ENCODE results near the gene MYL3.

The MYL3 gene

DNA sequence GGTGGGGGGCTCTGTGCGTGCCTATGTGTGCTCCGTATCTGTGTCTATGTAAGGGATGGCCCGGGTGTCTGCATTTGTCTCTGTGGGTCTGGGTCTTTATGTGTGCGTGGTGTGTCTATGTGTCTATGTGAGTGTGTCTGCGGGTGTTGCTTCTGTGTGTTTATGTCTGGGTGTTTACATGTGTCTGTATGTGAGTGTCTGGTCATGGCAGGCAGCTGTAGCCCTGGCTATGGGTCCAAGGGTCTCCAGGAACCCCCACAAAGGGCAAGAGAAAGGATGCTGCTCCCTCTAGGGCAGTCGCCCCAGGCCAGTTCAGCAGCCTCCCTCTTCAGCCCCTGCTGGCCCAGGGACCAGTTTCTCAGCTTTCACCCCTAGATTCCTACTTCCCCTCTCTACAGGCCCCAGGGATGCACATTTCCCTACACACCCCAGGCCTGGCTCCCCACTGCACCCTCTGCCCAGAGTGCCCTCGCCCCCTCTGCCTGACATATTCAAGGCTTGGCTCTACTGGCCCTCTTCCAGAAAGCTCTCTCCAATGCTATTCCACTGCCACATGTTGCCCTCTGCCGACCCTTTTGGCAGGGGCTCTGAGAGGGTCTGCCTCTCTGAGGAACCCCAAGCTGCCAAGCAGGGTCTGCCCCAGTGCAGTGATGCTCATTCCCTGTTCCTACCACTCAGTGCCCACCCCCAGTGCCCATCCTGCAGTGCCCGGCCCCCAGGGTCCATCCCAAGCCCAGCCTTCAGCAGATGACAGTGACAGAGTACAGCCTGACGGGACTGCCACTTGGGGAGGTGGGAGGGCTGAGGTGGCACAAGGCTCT is 1.0 kb upstream of the MYL3 start:
- no peak for DNase-seq

DNA sequence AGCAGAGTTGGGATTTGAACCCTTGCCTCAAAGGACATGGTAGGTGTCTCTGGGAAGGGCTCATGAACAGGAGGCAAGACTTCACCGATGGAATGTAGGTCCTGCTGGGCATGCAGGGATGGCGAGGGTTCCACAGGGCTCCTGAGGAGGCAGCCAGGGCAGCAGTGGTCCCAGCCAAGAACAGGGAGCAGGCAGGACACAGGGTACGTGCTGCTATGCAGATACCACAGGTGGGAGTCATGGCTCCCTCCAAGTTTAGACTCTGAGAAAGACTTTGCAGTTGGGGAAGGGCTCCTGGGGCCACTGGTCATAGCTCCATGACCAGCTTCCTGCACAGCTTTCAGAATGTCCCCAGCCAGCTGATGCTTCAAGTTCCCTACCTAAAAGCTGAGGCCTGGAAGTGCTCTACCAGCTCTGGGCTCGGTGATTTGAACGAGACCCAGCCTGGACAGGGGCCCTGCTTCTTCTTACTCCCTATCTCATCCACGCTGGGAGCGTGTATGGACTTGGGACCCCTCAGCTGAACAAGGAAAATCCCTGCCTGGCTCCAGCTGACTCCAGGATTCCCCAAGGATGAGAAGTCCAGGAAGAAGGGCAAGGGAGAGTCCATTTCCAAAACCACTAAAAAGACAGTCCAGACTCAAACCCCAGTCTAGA is 747 bp downstream of the MYL3 start:
- DNase-seq, result no peak

DNA sequence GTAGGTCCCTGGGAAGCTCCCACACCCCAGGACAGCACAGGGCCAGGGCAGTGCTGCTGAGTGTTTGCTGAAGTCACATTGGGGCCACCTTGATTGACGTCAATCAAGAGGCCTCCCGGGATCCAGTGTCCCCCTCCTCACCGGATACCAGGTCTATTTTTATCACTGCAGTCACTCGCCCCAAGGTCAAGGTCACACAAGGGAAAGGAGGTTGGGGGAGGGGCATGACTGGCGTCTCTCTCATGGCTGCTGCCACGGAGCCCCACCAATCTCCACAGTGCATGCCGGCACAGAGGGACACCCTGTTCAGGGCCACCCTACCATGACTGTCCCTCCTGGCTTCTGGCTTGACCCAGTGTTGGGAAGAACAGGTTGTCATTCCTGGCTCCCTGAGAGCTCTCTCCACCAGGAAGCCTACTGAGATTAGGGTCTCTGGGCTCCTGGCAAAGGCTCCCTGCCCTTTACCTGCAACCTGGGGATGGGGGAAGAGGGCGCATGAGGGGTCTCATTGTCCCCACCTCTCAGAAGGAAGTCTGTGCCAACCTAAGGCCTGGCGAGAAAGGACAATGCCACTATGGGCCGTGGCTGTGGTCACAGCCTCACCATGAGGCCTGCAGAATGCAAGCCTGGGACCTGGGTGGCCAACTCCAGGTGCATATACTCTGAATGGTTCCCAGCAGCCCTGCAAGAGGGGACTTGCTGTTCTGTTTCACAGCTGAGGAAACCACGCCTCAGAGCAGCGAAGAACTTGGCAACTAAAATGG is 1.5 kb downstream of the MYL3 start:
- no peak for DNase-seq

DNA sequence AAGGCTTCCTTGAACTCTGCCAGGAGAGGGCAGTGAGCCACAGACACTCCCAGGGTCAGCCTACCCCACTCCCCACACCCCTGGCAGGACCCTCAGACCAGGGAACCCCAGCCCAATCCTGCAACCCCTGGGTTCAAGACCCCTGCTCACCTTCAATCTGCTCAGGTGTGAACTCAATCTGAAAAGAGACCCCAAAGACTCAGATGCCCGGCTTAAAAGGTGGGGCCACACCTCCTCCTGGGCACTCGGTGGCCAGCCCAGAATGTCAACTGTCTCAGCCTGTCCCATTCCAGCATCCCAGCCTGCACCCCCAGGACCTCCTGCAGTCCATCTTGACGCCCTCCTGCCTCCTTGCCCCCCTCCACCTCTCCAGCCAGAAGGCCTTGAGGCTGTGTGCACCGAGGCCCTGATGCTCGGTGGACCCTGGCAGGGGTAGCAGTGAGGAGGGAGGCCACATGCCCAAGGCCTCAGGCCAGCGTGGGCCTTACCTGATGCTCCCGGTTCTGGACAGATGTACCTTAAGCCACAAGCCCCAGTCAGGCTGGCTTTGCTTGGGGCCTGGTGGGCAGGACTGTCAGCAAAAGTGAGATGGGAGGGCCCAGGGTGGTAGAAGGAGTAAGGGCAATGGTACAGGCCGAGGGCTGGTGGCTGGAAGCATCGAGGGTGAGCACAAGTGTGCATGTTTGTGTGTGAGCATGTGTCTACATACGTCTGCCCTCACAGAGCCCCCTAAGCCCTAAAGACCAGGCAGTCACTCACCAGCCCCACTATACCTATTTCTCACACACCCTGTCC is 2.2 kb downstream of the MYL3 start:
- no peak for DNase-seq

DNA sequence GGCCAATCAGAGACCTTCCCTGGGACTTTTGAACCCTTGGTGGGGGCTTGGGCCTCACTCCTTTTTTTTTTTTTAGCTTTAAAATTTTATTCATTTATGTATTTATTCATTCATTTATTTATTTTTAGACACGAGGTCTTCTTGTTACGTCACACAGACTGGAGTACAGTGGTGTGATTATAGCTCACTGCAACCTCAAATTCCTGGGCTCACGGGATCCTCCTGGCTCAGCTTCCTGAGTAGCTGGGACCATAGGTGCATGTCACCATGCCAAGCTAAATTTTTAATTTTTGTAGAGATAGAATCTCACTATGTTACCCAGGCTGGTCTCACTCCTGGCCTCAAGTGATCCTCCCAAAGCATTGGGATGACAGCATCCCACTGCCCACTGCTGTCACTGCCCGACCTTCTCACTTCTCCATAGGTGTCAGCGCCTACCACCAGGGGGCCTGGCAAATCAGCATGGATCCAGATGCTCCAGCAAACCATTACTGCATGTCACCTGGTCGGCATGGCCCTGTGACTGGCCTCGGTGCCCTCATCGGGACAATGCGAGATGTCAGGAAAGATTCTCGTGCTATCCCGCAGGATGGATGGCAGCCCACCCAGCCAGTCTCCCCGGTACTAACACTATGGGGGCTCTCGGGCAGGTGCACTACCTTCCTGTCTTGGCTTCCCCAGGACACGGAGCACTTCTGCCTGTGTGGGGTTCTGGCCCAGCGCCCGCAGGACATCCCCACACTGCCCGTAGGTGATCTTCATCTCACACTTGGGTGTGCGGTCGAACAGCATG is 3.0 kb downstream of the MYL3 start:
- DNase-seq, result no peak

DNA sequence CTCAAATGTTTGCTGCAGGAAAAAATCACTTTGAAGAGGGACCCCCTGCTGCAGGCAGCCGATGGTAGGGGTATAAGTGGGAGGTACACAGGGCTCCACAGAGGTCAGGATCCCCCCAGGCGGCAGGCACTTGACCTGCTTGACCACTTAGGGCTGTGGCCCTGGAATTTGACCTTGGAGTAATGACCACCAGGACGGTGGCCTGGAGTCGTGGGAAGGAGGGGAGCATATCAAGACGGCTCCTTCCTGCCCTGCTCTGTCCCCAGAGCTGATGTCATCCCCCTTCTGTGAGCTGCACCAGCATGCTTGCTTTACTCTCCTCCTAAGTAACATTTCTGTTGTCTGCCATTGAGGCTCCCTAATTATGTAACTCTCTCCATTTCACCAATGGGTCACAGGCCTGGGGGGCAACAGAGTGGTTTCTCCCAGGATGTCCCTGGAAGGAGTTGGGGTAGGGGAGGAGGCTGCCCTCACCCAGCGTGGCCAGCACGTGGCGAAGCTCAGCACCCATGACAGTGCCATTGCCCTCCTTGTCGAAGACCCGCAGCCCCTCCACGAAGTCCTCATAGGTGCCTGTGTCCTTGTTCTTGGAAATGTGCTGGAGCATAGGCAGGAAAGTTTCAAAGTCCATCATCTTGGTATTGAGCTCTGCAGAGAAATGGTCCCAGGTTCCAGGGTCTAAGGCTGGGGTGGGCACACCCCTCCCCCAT is 4.1 kb downstream of the MYL3 start:
- DNase-seq, result no peak

DNA sequence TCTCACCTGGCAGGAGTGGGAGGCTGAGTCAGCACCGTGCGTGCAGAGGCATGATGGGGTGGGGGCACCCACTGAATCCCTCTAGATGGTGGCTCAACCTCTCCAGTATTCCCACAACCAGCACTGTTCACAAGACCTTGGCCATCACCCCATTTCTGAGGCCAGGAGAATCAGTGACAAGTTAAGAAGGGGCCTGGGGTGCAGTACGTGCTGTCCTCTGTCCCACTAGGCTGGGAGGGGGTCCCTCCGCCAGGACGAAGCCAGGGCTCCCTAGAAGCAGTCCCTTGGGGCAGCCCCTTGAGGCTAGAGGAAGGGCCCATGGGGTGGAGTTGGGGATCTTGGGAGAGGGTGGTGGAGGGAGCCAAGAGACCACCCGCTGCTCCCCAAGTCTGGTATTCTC is 4.8 kb downstream of the MYL3 start:
- DNase-seq, result no peak

DNA sequence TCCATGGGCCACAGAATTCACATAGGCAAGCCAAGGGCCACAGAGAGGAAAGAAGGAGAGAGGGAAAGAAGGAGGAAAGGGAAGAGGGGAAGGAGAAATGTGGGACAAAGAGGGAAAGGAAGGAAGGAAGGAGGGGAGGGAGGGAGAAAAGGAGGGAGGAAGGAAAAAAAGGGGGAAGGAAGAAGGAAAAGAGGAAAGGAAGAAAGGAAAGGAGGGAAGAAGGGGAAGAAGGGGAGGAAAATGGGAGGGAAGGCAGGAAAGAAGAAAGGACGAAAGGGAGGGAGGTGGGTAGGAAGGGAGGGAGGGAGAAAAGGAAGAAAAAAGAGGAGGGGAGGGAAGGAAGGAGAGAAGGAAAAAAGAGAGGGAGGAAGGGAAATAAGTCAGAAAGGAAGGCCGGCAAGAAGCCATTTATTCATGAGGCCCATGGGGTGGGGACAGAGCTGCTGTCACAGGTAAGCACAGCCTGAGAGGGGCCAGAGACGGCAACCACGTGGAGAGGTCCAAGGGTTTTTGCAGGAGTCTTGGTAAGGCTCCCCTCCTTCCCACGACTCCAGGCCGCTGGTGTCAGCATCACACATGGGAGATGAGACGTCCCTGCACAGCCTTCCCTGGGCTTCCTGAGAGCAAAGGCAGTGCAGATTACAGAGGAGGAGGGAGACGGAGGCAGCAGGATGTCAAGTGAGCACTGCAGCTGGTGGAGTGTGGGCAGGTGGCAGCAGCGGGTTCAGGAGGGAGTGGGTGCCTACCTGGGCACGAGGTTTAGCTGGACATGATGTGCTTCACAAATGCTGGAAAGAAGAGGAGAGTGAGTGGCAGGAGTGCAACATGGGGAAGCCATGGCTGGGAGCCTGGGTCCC is 5.5 kb downstream of the MYL3 start:
- no peak for DNase-seq

DNA sequence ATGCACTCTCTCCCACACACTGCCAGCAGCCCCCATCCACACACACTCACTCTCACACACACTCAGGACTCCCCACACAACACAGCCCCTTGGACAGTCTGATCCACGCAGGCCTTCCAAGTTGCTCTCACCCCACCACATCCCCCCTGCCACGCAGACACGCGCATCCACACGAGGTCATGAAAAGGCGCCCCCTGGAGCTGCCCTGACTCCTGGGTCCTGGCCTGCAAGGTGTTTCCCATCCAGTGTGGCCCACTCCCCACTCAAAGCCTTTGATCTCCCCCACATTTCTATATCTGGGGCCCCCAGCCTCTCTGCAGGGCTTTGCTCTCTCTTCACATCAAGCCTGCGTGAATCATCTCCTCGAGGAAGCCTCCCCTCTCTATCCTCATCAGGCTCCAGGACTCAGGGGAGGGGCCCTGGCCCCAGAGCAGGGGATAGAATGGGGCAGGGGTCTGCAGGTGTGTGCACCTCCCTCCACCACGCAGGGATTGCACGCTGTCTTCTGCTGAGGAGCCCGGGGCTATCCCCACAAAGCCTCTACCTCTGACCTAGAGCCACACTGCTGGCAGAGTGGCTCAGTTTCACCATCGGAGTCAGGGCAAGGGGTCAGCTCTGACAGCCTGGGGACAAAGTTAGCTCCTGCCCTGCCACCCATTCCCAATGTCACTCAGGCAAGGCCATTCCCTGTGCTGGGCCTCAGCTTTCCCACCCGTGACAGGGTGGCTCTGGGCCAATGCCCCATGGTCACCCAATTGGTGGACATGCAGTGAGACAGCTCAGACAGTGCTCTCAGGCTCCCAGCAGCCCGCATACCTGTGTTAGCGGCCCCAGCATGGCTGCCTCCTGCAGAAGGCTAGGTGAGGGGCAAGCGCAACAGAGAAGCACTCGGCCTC is 6.4 kb downstream of the MYL3 start:
- no peak for DNase-seq

DNA sequence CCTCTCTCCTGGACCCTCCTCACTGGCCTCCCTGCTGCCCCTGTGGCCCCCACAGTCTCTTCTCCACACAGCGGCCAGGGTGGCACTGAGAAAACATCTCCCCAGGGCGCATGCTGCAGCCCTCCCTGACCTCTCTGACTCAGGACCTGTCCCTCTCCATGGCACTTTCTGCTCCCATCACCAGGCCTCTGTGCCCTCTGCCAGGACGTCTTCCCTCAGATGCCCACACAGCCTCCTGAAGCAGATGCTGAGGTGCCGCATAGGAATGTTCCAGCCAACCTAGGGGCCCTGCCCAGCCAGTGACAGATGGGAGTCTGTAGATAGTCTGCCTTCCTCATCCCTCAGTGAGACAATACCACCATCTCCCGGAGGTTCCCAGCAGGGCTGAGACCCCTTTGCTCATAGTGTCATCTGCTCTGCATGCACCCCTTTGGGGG is 8.7 kb downstream of the MYL3 start:
- DNase-seq, result no peak

DNA sequence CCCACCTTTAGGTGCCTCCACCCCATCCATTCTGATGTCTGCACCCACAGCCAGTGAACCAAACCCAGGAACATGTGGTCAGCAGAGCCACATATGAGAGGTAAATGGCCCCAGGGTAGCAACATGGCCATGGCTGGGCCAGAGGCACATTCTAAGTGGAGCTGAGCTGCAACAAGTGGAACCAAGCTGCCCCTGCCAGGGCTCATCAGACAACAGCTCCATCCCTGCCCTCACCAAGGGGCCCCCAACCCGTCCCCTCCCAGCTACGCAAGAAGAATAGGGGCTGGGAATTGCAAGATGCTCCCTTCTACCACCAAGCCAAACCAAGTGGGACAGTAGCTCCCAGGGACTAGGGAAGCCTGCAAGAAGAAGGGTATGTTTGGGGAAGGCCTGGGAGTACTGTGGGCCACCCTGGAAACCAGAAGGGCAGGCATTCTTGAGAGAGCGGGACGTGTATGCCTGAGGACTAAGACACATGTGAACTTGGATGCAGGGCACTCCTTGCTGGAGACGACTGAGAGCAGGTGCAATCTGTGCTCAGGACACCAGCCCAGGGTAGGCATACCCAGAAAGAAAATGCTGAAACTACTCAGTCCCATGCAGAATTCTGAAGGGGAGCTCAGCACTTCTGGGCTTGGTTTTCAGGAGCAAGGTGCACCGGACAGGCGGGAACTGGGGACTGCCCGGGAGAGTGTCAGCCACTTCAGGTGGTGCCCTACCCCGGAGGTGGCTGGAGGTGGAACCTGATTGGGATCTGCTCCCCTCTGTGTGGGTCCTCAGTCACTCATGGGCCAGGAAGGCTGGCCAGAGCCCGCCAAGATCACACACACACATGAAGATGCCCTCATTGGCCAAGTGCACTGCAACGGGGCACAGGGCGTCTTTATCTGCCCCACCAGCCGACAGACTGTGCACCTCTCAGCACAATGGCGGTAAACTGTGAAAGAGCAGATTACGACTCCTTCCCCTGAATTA is 9.5 kb downstream of the MYL3 start:
- DNase-seq, result no peak

DNA sequence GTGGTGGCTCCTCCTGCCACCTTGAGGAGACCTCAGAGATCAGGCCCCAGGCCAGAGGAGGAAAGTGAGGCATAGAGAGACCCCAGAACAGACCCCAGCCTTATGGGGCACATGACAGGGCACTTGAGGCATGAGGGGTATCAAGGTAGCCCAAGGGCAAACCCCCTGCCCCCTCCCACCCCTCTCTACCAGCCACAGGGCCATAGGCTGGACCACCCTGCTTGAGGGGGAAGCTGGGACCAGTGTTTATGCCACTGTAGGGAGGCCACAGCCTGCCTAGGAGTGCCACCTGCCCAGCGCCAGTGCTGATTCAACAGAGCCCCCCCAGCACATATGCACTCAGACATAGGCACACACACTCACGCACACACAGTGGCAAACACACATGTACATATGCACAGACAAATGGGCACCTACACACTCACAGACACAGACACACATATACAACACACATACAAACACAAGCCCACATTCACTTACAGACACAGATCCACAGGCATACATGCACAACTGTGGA is 10.3 kb downstream of the MYL3 start:
- DNase-seq, result no peak

DNA sequence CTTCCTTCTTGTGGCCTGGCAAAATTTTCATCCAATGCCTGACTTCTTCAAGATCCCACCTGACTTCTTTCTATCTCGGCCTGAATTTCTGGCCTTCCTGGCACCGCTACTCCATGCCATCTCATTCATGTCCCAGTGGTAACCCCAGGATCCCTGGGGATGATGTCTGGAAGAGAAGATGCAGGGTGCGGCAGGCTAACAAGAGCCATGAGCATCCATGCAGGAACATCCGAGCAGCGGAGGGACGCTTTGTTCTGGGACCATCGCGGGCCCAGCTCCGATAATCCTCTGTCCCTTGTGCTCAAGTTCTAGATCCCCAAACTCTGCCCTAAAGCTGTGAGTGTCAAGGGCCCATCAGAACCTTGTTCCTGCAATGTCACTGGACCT is 10.9 kb downstream of the MYL3 start:
- DNase-seq, result no peak

DNA sequence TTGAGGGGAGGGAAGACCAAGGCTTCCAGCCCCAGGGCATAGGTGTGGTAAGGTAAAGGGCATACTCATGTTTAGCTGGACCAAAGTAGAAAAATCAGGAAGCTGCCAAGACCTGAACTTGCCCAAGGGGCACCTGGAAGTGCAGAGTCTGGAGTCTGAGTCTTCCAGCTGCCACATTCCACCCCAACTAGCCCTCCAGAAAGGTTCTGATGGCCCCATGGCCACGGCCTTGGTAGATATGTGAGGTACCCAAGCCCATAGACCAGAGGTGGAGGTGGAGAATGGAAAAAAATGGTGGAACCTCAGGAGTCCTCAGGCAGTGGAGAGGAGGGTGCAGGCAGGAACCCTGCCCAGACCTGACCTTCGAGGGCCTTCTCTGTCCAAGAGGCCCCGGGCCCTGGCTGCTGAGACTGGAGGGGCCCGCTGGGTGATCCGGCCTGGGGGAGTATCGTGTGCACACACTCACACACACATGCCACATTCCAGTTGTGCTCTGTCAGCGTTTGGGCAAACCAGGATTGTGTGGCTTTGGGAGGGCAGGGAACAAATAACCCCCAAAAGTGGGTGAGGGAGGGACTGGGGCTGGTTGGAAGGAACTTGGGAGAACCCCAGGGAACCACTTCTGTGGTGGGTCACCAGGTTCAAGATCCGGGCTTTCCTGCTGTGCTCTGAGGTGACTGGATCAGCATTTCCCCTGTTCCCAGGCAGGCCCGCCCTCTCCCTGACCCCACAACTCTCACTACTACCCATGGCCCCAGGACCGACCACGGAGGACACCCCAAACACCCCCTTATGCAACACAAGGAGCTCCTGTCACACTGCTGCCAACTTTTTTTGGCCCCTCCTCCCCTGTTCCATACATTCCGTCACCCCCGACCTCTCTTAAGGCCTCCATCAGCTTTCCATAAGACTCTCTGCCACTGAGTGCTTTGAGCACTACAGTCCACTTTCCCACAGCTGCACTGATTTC is 11.6 kb downstream of the MYL3 start:
- no peak for DNase-seq

DNA sequence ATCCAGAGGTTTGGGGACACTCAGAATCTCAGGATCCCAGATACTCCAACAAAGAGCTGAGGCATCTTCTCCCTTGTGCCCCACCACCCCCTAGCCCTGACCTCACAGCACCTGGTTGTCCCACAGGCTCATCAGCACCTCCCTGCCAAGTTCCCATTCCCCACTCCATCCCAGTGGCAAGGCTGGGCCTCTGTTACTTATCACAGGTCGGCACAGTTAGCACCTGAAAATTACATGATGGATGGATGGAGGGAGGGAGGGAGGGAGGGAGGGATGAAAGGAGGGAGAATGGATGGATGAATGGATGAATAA is 12.8 kb downstream of the MYL3 start:
- no peak for DNase-seq

DNA sequence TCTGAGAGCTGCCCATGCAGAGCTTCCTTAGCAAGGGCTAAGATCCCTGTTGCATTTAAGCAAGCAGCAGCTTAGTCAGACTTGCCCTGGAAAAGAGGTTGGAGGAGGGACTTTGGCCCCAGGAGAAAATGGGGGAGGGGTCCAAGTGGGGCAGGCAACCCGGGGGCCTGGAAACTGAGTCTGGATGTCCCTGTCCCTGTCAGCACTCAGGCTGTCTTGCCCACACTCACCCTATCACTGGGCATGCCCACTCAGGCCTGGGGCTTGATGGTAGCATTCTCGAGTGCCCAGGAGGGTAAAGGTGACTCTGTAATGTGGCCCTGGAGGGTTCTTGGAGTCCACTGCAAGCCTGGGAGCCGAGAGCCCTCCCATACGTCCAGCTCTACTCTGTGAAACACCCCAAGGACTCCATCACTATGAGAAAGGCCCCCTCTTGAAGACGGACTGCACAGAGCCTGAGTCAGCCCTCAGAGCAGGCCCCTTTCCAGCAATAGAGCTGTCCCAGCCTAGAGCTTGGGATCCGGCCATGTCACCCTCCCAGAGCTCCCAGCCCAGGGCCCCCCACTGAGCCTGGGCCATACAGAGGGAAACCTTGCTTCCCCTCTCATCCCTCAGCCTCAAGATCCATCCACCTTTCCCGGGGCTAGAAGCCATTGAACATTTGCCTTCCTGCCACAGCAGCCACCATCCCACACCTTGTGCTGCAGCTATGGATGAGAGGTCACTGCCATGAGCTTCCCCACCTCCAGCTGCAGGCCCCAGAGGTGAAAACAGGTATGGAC is 13.4 kb downstream of the MYL3 start:
- DNase-seq, result no peak
